ENCODE data around the gene SPTB.

SPTB gene

DNA sequence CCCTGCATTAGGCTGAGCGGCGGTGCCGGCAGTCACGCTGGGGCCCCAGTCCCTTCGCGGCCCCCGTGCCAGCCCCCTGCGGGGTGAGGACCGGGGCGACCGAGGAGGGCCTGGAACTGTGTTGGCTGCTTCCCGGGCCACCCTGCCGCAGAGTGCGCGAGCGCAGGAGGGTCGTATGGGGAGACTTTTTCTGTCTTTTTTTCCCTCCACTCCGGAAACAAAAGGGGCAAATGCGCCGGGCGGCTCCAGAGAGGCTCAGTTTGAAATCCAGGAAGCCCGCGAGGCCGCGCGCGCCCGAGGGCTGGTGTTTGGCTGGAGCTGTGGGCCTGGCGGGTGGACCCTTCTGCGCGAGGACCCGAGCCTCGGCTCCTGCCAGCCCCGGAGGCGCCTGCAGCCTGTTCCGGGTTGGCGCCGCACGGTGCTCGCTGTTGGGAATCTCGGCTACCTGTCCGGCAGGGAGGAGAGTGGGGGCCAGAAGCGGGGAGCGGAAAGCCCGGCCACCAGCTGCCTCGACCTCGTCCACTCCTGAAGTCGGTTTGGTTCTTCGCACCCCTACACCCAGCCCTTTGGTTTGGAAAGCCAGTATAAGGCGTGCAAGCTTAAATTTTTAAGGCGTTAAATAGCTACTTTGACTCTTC, 174.8 kb downstream of the SPTB start:
- peak overlapping the region; percentile 68 for H3K4me3 ChIP-seq (ENCODE audit: insufficient read length, low read depth)
- peaks cover 11% of the 10 kb centered on the region for H3K4me1 ChIP-seq (ENCODE audit: insufficient read depth, insufficient read length)
- H3K9me3 ChIP-seq (ENCODE audit: insufficient read depth, low read length), result no peaks in the 10 kb centered on the region
- DNase-seq (ENCODE audit: low read depth, low spot score), result no peak
- TF ChIP-seq ZNF274 (IDR thresholded peaks at IDR 0.05; ENCODE audit: low read depth, low read length) (no peak), YY1 (IDR thresholded peaks at IDR 0.05; ENCODE audit: insufficient read depth, insufficient read length) (no peak), SUZ12 (IDR thresholded peaks at IDR 0.05; ENCODE audit: extremely low read depth, insufficient read depth, insufficient read length) (no peak)
- H3K9ac ChIP-seq (ENCODE audit: insufficient read length, low read depth), result peak overlapping the region; percentile 85
- peaks cover 53% of the 10 kb centered on the region for H3K27me3 ChIP-seq (ENCODE audit: insufficient read depth, insufficient read length)
- peaks cover 10% of the 10 kb centered on the region for H3K36me3 ChIP-seq (ENCODE audit: insufficient read depth, insufficient read length, low read length)

DNA sequence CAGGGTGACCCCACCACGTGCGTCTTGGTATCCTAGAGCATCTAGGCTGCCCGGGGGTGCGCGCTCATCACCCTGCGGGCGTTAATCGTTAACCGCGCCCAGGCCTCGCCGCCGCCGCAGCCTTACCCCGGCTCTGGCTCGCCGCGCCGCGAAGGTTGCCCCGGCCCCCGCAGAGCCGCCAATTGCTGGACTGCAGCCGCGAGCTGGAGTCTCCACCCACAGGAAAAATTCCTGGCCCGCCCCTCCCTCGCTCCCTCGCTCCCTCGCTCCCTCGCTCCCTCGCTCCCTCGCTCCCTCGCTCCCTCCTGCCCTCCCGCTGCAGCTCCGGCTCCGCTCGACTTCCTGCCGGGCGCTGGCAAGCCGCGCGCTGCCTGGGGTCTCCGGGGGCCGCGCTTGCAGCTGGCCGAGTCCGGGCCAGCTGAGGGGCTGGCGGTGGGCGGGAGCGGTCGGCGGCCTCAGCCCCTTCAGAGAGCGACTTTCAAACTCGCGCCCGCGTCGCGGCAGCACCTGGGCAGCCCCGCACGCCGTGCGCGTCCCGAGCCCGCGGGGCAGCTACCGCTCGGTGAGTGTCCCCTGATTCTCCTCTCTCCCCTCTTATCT, 175.5 kb downstream of the SPTB start, which contains the start of gene PLEKHG3:
Gene PLEKHG3, plus strand, starts transcription at position 282 of the 600 bp plus-strand sequence. CDS start 23,208 bp downstream, outside the sequence.
- Histone ChIP-seq H3K27me3 (ENCODE audit: insufficient read depth, insufficient read length) (peaks cover 48% of the 10 kb centered on the region), H3K4me1 (ENCODE audit: insufficient read depth, insufficient read length) (peaks cover 10% of the 10 kb centered on the region), H3K9ac (ENCODE audit: insufficient read length, low read depth) (peak within 1 kb of the TSS; percentile 85), H3K9me3 (ENCODE audit: insufficient read depth, low read length) (no peaks in the 10 kb centered on the region), H3K36me3 (ENCODE audit: insufficient read depth, insufficient read length, low read length) (peaks cover 6% of the 10 kb centered on the region), H3K4me3 (ENCODE audit: insufficient read length, low read depth) (peak within 1 kb of the TSS; percentile 68)
- peak; percentile 56 for DNase-seq (ENCODE audit: low read depth, low spot score)
- TF ChIP-seq SUZ12 (IDR thresholded peaks at IDR 0.05; ENCODE audit: extremely low read depth, insufficient read depth, insufficient read length) (no peak), ZNF274 (IDR thresholded peaks at IDR 0.05; ENCODE audit: low read depth, low read length) (no peak), YY1 (IDR thresholded peaks at IDR 0.05; ENCODE audit: insufficient read depth, insufficient read length) (no peak)

DNA sequence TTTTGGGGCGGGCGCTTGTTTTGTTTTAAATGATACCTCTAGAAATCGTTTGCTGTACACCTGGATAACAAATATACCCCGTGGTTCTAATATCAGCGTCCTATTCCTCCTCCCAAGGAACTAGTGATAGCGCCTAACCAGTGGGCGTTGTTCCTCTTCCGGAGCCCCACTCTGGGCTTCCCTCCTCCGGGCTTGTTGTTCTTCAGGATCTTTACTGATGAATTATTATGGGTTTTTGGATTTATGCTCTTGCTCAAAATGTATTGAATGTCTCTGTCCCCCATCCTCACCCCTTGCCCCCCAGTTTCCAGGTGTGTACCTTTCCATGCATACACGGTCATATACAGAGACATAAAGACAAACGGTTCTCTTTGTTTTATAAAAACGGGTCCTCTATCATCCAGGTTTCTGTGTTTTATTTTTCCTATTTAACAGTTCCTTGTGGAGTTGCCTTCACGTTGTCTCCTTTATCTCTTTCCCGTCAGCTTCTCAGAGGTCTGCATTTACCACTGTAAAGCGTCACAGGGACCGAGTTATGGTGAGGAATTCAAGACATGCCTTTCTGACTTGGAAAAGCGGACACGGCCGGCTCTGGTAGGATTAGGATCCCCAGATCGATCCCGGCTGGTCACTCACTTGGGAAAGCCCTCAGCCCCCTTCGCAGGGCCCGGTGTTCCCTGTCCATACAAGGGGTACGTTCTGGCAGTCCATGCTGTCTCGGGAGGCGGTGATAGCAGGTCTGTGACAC, 176.1 kb downstream of the SPTB start:
- peaks cover 47% of the 10 kb centered on the region for H3K27me3 ChIP-seq (ENCODE audit: insufficient read depth, insufficient read length)
- peaks cover 7% of the 10 kb centered on the region for H3K4me1 ChIP-seq (ENCODE audit: insufficient read depth, insufficient read length)
- DNase-seq (ENCODE audit: low read depth, low spot score), result no peak
- peak overlapping the region; percentile 85 for H3K9ac ChIP-seq (ENCODE audit: insufficient read length, low read depth)
- peak overlapping the region; percentile 68 for H3K4me3 ChIP-seq (ENCODE audit: insufficient read length, low read depth)
- peaks cover 3% of the 10 kb centered on the region for H3K36me3 ChIP-seq (ENCODE audit: insufficient read depth, insufficient read length, low read length)
- no peak for TF ChIP-seq YY1 (IDR thresholded peaks at IDR 0.05; ENCODE audit: insufficient read depth, insufficient read length)
- no peak for TF ChIP-seq ZNF274 (IDR thresholded peaks at IDR 0.05; ENCODE audit: low read depth, low read length)
- no peak for TF ChIP-seq SUZ12 (IDR thresholded peaks at IDR 0.05; ENCODE audit: extremely low read depth, insufficient read depth, insufficient read length)
- no peaks in the 10 kb centered on the region for H3K9me3 ChIP-seq (ENCODE audit: insufficient read depth, low read length)

DNA sequence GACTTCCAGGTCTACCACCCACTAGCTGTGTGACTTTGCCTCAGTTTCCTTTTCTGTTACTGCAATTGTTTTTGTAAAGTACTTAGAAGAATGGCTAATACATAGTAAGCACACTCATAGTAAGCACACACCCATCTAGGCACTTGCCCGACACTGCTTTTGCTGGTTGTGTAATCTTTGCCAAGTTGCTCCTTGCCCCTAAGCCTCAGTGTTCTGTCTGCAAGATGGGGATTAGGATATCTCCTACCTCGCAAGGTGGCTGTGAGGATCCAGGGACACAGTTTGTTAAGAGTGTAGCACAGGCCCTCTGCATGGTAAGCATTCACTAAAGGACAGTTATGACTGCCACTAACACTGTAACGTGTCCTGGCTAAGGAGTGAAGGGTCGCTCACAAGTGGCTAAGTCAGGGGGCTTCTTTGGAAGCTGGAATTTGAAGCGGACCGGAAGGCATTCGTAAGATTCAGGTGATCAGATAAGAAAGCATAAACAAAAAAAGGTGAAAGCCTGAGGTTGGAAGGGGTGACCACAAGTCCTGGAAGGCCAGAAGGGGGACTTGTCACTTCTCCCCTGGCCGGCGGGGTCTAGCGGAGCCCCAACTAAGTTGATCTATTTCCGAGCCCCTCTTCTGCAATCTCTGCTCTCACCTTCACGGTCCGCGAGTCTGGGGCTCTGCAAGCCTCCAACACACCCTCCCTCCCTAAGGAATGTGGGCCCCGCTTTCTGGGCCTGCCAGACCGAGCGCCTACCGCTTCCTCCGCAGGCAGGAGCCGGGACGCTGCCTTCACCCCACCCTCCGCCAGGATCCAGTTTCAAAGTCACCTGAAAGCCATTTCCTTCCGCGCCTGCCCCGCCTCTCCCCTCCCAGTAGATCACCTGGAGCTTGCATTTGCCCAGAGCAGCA, 177.0 kb downstream of the SPTB start:
- peak overlapping the region; percentile 19 for H3K4me3 ChIP-seq (ENCODE audit: insufficient read length, low read depth)
- peaks cover 7% of the 10 kb centered on the region for H3K4me1 ChIP-seq (ENCODE audit: insufficient read depth, insufficient read length)
- H3K9ac ChIP-seq (ENCODE audit: insufficient read length, low read depth), result no peak overlapping the region
- H3K27me3 ChIP-seq (ENCODE audit: insufficient read depth, insufficient read length), result peaks cover 47% of the 10 kb centered on the region
- no peak for DNase-seq (ENCODE audit: low read depth, low spot score)
- H3K36me3 ChIP-seq (ENCODE audit: insufficient read depth, insufficient read length, low read length), result peaks cover 3% of the 10 kb centered on the region
- TF ChIP-seq ZNF274 (IDR thresholded peaks at IDR 0.05; ENCODE audit: low read depth, low read length), result no peak
- TF ChIP-seq SUZ12 (IDR thresholded peaks at IDR 0.05; ENCODE audit: extremely low read depth, insufficient read depth, insufficient read length), result peak; percentile 29
- no peaks in the 10 kb centered on the region for H3K9me3 ChIP-seq (ENCODE audit: insufficient read depth, low read length)

DNA sequence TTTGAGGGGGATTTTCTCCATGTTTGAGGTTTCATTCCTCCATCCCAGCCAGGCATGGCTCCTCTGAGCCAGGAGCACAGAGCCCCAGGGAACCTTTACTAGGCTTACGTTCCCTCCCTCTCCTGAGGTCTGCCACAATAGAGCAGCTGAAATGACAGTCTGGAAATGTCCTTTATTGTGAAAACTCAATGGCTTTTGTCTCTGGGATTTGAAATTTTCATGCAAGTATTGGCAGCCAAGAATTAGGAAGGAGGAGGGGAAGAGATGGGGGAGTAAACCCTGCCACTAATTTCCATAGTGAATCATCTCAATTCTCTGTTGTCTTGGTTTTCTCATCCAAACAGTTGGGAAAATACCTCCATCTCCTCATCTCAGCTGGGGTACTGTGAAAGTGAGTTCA, 178.0 kb downstream of the SPTB start:
- peaks cover 2% of the 10 kb centered on the region for H3K4me1 ChIP-seq (ENCODE audit: insufficient read depth, insufficient read length)
- H3K9ac ChIP-seq (ENCODE audit: insufficient read length, low read depth), result no peak overlapping the region
- H3K27me3 ChIP-seq (ENCODE audit: insufficient read depth, insufficient read length), result peaks cover 44% of the 10 kb centered on the region
- no peak for DNase-seq (ENCODE audit: low read depth, low spot score)
- no peak overlapping the region for H3K4me3 ChIP-seq (ENCODE audit: insufficient read length, low read depth)
- no peaks in the 10 kb centered on the region for H3K36me3 ChIP-seq (ENCODE audit: insufficient read depth, insufficient read length, low read length)
- TF ChIP-seq YY1 (IDR thresholded peaks at IDR 0.05; ENCODE audit: insufficient read depth, insufficient read length) (no peak), SUZ12 (IDR thresholded peaks at IDR 0.05; ENCODE audit: extremely low read depth, insufficient read depth, insufficient read length) (no peak), ZNF274 (IDR thresholded peaks at IDR 0.05; ENCODE audit: low read depth, low read length) (no peak)
- H3K9me3 ChIP-seq (ENCODE audit: insufficient read depth, low read length), result no peaks in the 10 kb centered on the region

DNA sequence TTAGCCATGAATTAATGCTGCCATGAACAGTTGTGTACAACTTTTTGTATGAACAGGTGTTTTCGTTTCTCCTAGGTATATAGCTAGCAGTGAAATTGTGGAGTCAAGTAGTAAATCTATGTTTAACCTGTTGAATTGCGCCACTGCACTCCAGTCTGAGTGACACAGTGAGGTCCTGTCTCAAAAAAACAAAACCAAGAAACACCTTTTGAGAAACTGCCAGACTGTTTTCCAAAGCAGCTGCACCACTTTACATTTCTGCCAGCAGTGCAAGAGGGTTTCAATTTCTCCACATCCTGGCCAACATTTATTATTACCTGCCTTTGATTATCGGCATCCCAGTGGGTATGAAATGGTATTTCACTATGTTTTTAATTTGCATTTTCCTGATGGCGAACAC, 178.8 kb downstream of the SPTB start:
- Histone ChIP-seq H3K9me3 (ENCODE audit: insufficient read depth, low read length) (no peaks in the 10 kb centered on the region), H3K9ac (ENCODE audit: insufficient read length, low read depth) (no peak overlapping the region), H3K4me1 (ENCODE audit: insufficient read depth, insufficient read length) (peaks cover 2% of the 10 kb centered on the region), H3K36me3 (ENCODE audit: insufficient read depth, insufficient read length, low read length) (no peaks in the 10 kb centered on the region), H3K27me3 (ENCODE audit: insufficient read depth, insufficient read length) (peaks cover 37% of the 10 kb centered on the region), H3K4me3 (ENCODE audit: insufficient read length, low read depth) (no peak overlapping the region)
- no peak for DNase-seq (ENCODE audit: low read depth, low spot score)
- no peak for TF ChIP-seq SUZ12 (IDR thresholded peaks at IDR 0.05; ENCODE audit: extremely low read depth, insufficient read depth, insufficient read length)
- no peak for TF ChIP-seq ZNF274 (IDR thresholded peaks at IDR 0.05; ENCODE audit: low read depth, low read length)

Measured in NT2/D1 (cell line).